Thyroid gland (tissue), 4 donors: ENCODE measurements around the gene PLEKHA8.

ENCODE experiments used
- POLR2A ChIP-seq, 2 donors: fragments of 450-650 bp; IDR thresholded peaks; one replicate each; pipeline ENCODE4 v1.6.1; 2017; ENCODE audit warnings: antibody characterized with exemption in 2 of 2, mild to moderate bottlenecking in 2 of 2, moderate library complexity in 1 of 2
- TF ChIP-seq, protein P1 (sequence below), 6 experiments: fragments of 200-600 bp in 3 of 6; fragments of 450-650 bp in 3 of 6; sonication (generic) in 3 of 6; IDR thresholded peaks; one replicate each; pipeline ENCODE4 v1.5.1; 2016 to 2019; ENCODE audit warnings: antibody characterized with exemption in 6 of 6, mild to moderate bottlenecking in 2 of 6, inconsistent platforms in 1 of 6, moderate library complexity in 1 of 6

DNA sequence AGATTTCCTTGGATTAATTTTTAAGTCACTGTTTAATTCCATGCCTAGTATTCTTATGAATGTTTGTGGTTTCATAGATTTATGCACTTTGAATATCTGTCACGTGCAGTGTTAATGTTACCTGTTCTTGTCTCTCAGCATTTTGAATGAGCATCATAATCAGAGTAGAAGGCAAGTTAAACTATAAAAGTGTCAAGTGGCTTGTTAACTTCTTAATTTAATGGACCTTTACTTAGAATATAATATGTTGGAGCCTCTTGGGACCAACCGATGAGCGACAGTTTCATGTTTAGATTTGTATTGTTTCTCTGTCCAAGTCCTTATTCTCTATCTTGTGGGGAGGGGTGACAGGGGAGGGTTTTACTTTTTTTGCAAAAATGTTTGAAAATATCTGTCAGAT, 56.0 kb downstream of the PLEKHA8 start:
- TF ChIP-seq, protein P1, sequence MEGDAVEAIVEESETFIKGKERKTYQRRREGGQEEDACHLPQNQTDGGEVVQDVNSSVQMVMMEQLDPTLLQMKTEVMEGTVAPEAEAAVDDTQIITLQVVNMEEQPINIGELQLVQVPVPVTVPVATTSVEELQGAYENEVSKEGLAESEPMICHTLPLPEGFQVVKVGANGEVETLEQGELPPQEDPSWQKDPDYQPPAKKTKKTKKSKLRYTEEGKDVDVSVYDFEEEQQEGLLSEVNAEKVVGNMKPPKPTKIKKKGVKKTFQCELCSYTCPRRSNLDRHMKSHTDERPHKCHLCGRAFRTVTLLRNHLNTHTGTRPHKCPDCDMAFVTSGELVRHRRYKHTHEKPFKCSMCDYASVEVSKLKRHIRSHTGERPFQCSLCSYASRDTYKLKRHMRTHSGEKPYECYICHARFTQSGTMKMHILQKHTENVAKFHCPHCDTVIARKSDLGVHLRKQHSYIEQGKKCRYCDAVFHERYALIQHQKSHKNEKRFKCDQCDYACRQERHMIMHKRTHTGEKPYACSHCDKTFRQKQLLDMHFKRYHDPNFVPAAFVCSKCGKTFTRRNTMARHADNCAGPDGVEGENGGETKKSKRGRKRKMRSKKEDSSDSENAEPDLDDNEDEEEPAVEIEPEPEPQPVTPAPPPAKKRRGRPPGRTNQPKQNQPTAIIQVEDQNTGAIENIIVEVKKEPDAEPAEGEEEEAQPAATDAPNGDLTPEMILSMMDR (IDR thresholded peaks at IDR 0.05): no peak
- TF ChIP-seq POLR2A (IDR thresholded peaks at IDR 0.05): no peak
